ENCODE data around the gene CDK15.
"Not testable (repeated sequence)": the region's sequence is repeated elsewhere in the genome, so short reads cannot be mapped to it uniquely, and the experiment has no call there.

The CDK15 gene

GRCh38 chr2:201790291-201790690, 16.0 kb upstream of the CDK15 start:
- no peak for DNase-seq (ENCODE audit: low read depth, low spot score)

GRCh38 chr2:201790989-201791388, 15.3 kb upstream of the CDK15 start:
- DNase-seq (ENCODE audit: low read depth, low spot score): no peak

GRCh38 chr2:201793631-201794030, 12.7 kb upstream of the CDK15 start:
- no peak for DNase-seq (ENCODE audit: low read depth, low spot score)

- no peak for DNase-seq (ENCODE audit: low read depth, low spot score)
These were observed 12.0 kb upstream of the CDK15 start for GRCh38 chr2:201794294-201794693.

GRCh38 chr2:201795607-201796477, 10.5 kb upstream of the CDK15 start:
- DNase-seq (ENCODE audit: low read depth, low spot score): no peak

GRCh38 chr2:201796478-201796865, 9.9 kb upstream of the CDK15 start:
- DNase-seq (ENCODE audit: low read depth, low spot score): no peak

- no peak for DNase-seq (ENCODE audit: low read depth, low spot score)
These were observed 9.0 kb upstream of the CDK15 start for GRCh38 chr2:201797175-201797840.

GRCh38 chr2:201798252-201798913, 8.0 kb upstream of the CDK15 start:
- DNase-seq (ENCODE audit: low read depth, low spot score): no peak

- DNase-seq (ENCODE audit: low read depth, low spot score): not testable (repeated sequence)
These were observed 7.4 kb upstream of the CDK15 start for GRCh38 chr2:201798914-201799285.

- DNase-seq (ENCODE audit: low read depth, low spot score): no peak
These were observed 1.2 kb downstream of the CDK15 start for GRCh38 chr2:201807452-201807999.

GRCh38 chr2:201808027-201808426, 1.7 kb downstream of the CDK15 start:
- no peak for DNase-seq (ENCODE audit: low read depth, low spot score)

GRCh38 chr2:201809633-201810032, 3.3 kb downstream of the CDK15 start:
- no peak for DNase-seq (ENCODE audit: low read depth, low spot score)

- not testable (repeated sequence) for DNase-seq (ENCODE audit: low read depth, low spot score)
These were observed 4.3 kb downstream of the CDK15 start for GRCh38 chr2:201810604-201811003.

- DNase-seq (ENCODE audit: low read depth, low spot score): no peak
These were observed 7.8 kb downstream of the CDK15 start for GRCh38 chr2:201813996-201814760.

- DNase-seq (ENCODE audit: low read depth, low spot score): no peak
These were observed 10.6 kb downstream of the CDK15 start for GRCh38 chr2:201816657-201817575.

- DNase-seq (ENCODE audit: low read depth, low spot score): no peak
These were observed 14.2 kb downstream of the CDK15 start for GRCh38 chr2:201820383-201821007.

- no peak for DNase-seq (ENCODE audit: low read depth, low spot score)
These were observed 14.7 kb downstream of the CDK15 start for GRCh38 chr2:201821080-201821479.

GRCh38 chr2:201824212-201824611, 17.9 kb downstream of the CDK15 start:
- no peak for DNase-seq (ENCODE audit: low read depth, low spot score)

GRCh38 chr2:201827621-201828020, 21.3 kb downstream of the CDK15 start:
- no peak for DNase-seq (ENCODE audit: low read depth, low spot score)

GRCh38 chr2:201828220-201828619, 21.9 kb downstream of the CDK15 start:
- no peak for DNase-seq (ENCODE audit: low read depth, low spot score)

Measured in activated naive CD8-positive, alpha-beta T cell treated with anti-CD3 and anti-CD28 coated beads, Interleukin-2, amount 50 U/mL, for 16 hours (primary cell).